Ishikawa (cell line): ENCODE data around the gene TNFRSF25.

Experiments
- CEBPB ChIP-seq: IDR thresholded peaks from 2 replicates; pipeline ENCODE4 v1.6.1; 2012
- CREB1 ChIP-seq: IDR thresholded peaks from 2 replicates; pipeline ENCODE4 v1.6.1; 2012; ENCODE audit warnings: low read depth
- EGR1 ChIP-seq: IDR thresholded peaks from 2 replicates; pipeline ENCODE4 v1.6.1; 2012
- EP300 ChIP-seq: IDR thresholded peaks from 2 replicates; pipeline ENCODE4 v1.6.1; 2012; ENCODE audit warnings: borderline replicate concordance
- FOXM1 ChIP-seq: IDR thresholded peaks from 2 replicates; pipeline ENCODE4 v1.6.1; 2012; ENCODE audit warnings: low read depth, borderline replicate concordance
- NFIC ChIP-seq: IDR thresholded peaks from 2 replicates; pipeline ENCODE4 v1.6.1; 2012
- RAD21 ChIP-seq: IDR thresholded peaks from 2 replicates; pipeline ENCODE4 v1.6.1; 2012; ENCODE audit warnings: low read depth
- TAF1 ChIP-seq: IDR thresholded peaks from 2 replicates; pipeline ENCODE4 v1.6.1; 2012; ENCODE audit warnings: low read depth, mild to moderate bottlenecking
- TCF12 ChIP-seq: IDR thresholded peaks from 2 replicates; pipeline ENCODE4 v1.6.1; 2012; ENCODE audit warnings: low read depth
- TEAD4 ChIP-seq: IDR thresholded peaks from 2 replicates; pipeline ENCODE4 v1.6.1; 2012
- YY1 ChIP-seq: IDR thresholded peaks from 2 replicates; pipeline ENCODE4 v1.6.1; 2012; ENCODE audit warnings: low read depth
- ZBTB7A ChIP-seq: IDR thresholded peaks from 2 replicates; pipeline ENCODE4 v1.6.1; 2012; ENCODE audit warnings: low read depth
- TF ChIP-seq, protein P1 (sequence below): IDR thresholded peaks from 2 replicates; pipeline ENCODE4 v1.6.1; 2012
- TF ChIP-seq, protein P2 (sequence below): IDR thresholded peaks from 2 replicates; pipeline ENCODE4 v1.6.1; 2012
- TF ChIP-seq, protein P3 (sequence below): IDR thresholded peaks from 2 replicates; pipeline ENCODE4 v1.6.1; 2012; ENCODE audit warnings: low read depth, mild to moderate bottlenecking

The TNFRSF25 gene

DNA sequence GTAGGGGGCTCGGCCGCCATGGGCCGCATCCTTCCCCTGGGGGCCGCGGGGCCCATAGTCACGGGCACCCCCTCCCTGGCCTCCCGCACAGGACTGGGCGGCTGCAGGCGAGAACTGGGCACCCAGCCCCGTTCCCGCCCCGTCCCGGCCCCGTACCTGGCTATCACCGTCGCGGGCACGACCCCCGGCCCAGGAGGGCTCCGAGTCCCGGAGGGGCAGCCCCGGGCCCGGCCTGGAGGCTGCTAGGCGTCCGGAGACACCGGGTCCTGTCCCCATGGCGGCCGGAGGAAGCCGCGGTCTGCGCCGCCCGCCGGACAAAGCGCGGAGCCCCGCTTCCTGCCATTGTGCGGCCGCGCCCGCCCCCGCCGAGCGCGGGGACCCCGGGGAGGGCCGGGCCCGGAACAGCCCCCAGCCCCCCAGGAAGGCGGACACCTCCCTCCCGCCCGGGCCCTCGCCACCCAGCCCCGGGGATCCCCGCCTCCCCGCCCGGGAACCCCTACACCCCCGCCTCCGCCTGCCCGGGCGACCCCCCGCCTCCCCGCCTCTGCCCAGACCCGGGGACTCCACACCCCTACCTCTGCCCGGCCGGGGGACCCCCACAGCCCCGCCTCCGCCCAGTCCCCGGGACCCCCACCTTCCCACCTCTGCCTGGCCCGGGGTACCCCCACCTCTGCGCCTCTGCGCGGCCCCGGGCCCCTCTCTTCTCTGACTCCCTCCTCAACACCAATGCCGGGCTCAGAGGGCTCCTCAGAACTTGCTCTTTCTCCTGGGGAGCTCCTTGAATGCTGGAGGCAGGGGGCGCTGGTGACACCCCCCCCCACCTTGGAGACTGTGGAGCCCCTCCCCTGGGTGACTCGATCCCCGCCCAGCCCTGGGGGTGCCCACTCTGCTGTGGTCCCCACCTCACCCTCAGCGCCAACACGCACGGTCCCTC is 19.5 kb upstream of the TNFRSF25 start:
- no peak for TF ChIP-seq TEAD4
- no peak for TF ChIP-seq CREB1
- 0 out of 2 replicates have a peak, but pooled peaks have one; percentile 6 for TF ChIP-seq EGR1
- TF ChIP-seq, protein P1, sequence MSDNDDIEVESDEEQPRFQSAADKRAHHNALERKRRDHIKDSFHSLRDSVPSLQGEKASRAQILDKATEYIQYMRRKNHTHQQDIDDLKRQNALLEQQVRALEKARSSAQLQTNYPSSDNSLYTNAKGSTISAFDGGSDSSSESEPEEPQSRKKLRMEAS = no peak
- peak; percentile 56; the same call in 1 of the 2 replicates for TF ChIP-seq YY1
- no peak for TF ChIP-seq RAD21
- TF ChIP-seq TCF12 = no peak
- TF ChIP-seq EP300 = no peak
- no peak for TF ChIP-seq NFIC
- TF ChIP-seq, protein P2, sequence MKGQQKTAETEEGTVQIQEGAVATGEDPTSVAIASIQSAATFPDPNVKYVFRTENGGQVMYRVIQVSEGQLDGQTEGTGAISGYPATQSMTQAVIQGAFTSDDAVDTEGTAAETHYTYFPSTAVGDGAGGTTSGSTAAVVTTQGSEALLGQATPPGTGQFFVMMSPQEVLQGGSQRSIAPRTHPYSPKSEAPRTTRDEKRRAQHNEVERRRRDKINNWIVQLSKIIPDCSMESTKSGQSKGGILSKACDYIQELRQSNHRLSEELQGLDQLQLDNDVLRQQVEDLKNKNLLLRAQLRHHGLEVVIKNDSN = no peak
- no peak for TF ChIP-seq CEBPB
- no peak; the same call in 1 of the 2 replicates for TF ChIP-seq ZBTB7A
- TF ChIP-seq, protein P3, sequence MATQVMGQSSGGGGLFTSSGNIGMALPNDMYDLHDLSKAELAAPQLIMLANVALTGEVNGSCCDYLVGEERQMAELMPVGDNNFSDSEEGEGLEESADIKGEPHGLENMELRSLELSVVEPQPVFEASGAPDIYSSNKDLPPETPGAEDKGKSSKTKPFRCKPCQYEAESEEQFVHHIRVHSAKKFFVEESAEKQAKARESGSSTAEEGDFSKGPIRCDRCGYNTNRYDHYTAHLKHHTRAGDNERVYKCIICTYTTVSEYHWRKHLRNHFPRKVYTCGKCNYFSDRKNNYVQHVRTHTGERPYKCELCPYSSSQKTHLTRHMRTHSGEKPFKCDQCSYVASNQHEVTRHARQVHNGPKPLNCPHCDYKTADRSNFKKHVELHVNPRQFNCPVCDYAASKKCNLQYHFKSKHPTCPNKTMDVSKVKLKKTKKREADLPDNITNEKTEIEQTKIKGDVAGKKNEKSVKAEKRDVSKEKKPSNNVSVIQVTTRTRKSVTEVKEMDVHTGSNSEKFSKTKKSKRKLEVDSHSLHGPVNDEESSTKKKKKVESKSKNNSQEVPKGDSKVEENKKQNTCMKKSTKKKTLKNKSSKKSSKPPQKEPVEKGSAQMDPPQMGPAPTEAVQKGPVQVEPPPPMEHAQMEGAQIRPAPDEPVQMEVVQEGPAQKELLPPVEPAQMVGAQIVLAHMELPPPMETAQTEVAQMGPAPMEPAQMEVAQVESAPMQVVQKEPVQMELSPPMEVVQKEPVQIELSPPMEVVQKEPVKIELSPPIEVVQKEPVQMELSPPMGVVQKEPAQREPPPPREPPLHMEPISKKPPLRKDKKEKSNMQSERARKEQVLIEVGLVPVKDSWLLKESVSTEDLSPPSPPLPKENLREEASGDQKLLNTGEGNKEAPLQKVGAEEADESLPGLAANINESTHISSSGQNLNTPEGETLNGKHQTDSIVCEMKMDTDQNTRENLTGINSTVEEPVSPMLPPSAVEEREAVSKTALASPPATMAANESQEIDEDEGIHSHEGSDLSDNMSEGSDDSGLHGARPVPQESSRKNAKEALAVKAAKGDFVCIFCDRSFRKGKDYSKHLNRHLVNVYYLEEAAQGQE = no peak

DNA sequence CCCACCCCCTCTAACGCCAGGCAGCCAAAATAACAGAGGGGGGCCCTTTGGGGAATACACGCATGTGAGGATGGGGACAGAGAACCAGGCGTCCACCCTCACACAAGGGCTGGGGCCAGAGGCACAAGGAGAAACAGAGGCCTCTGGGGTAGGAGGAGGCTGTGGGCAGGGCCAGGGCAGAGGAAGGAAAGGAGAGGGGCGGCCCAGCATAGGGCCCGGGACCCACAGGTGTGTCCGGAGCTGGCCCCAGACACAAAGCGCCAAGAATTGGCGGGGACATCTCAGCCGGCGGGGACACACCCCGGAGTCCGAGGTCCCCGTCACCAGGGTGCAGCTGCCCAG is 18.8 kb upstream of the TNFRSF25 start:
- no peak for TF ChIP-seq EP300
- TF ChIP-seq CREB1 = no peak
- no peak for TF ChIP-seq NFIC
- TF ChIP-seq CEBPB = no peak
- TF ChIP-seq, protein P1 = no peak
- TF ChIP-seq, protein P2 = no peak
- TF ChIP-seq YY1 = no peak
- TF ChIP-seq ZBTB7A = no peak
- TF ChIP-seq RAD21 = no peak
- TF ChIP-seq FOXM1 = no peak
- TF ChIP-seq EGR1 = no peak
- TF ChIP-seq, protein P3 = no peak
- TF ChIP-seq TCF12 = no peak
- TF ChIP-seq TEAD4 = no peak
- TF ChIP-seq TAF1 = no peak

DNA sequence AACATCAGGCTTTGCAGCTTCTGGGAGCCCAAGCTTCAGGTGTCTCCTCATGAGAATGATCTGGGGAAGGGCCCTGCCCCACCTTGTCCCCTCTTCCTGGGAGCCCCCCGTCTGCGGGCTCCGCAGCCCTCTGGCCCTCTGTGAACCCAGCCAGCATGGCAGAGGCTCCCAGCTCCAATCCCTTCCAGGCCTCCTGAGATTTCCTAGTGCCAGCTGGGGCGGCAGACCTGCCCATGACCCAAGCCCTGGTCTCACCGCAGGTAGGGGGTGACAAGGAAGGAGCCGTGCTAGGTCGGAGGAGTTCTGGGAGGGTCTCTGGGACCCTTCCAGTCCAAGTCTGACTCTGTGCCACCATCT is 17.8 kb upstream of the TNFRSF25 start:
- no peak for TF ChIP-seq CEBPB
- TF ChIP-seq, protein P3 = no peak
- TF ChIP-seq, protein P1 = no peak
- TF ChIP-seq YY1 = no peak
- TF ChIP-seq TCF12 = no peak
- TF ChIP-seq RAD21 = no peak
- no peak for TF ChIP-seq EGR1
- no peak for TF ChIP-seq NFIC
- TF ChIP-seq ZBTB7A = no peak
- TF ChIP-seq EP300 = no peak
- no peak for TF ChIP-seq CREB1
- no peak for TF ChIP-seq TAF1
- no peak for TF ChIP-seq TEAD4
- no peak for TF ChIP-seq FOXM1
